H9 (cell line): ENCODE measurements around the gene CDH13. TPM values are rescaled to one million over a fixed set of nuclear protein-coding genes. Genes with fewer than 3 reads are reported as not detected.

Source experiments
- DNase-seq: peaks from one replicate; pipeline ENCODE4 v3.0.0-alpha.2; 2017
- H2AFZ ChIP-seq: one replicate; pipeline ENCODE4 v1.6.1; 2013; ENCODE audit warnings: mild to moderate bottlenecking, low read length, control low read depth, moderate library complexity
- H2AK5ac ChIP-seq: 2 replicates; pipeline ENCODE4 v1.6.1; 2013; ENCODE audit warnings: low read length, control low read depth, mixed read lengths; ENCODE audit not compliant: insufficient read length
- H2BK120ac ChIP-seq: one replicate; pipeline ENCODE4 v1.6.1; 2013; ENCODE audit warnings: low read depth, mild to moderate bottlenecking, low read length, control low read depth, inconsistent platforms; ENCODE audit not compliant: poor library complexity, severe bottlenecking
- H2BK12ac ChIP-seq: 2 replicates; pipeline ENCODE4 v1.6.1; 2013; ENCODE audit warnings: low read length, control low read depth, mixed read lengths, low read depth; ENCODE audit not compliant: insufficient read length
- H2BK15ac ChIP-seq: 2 replicates; pipeline ENCODE4 v1.6.1; 2013; ENCODE audit warnings: low read depth, low read length, control low read depth
- H2BK20ac ChIP-seq: one replicate; pipeline ENCODE4 v1.6.1; 2013; ENCODE audit warnings: low read depth, mild to moderate bottlenecking, low read length, control low read depth, inconsistent platforms; ENCODE audit not compliant: poor library complexity, severe bottlenecking
- H2BK5ac ChIP-seq: 2 replicates; pipeline ENCODE4 v1.6.1; 2013; ENCODE audit warnings: low read length, control low read depth, mixed read lengths; ENCODE audit not compliant: insufficient read length
- H3K14ac ChIP-seq: 2 replicates; pipeline ENCODE4 v1.6.1; 2013; ENCODE audit warnings: low read length, control low read depth; ENCODE audit not compliant: insufficient read depth
- H3K18ac ChIP-seq: 2 replicates; pipeline ENCODE4 v1.6.1; 2013; ENCODE audit warnings: low read depth, mild to moderate bottlenecking, mixed read lengths, low read length, control low read depth; ENCODE audit not compliant: insufficient read length
- H3K23ac ChIP-seq: 2 replicates; pipeline ENCODE4 v1.6.1; 2013; ENCODE audit warnings: low read length, control low read depth, mixed read lengths, low read depth; ENCODE audit not compliant: insufficient read length
- H3K23me2 ChIP-seq: 2 replicates; pipeline ENCODE4 v1.6.1; 2013; ENCODE audit warnings: low read depth, mild to moderate bottlenecking, mixed read lengths, low read length, control low read depth; ENCODE audit not compliant: insufficient read length, poor library complexity, severe bottlenecking
- H3K27ac ChIP-seq: 2 replicates; pipeline ENCODE4 v1.5.1; 2013; ENCODE audit warnings: low read length, control low read depth, mixed read lengths, low read depth; ENCODE audit not compliant: insufficient read length
- H3K27me3 ChIP-seq: 2 replicates; pipeline ENCODE4 v1.6.1; 2013; ENCODE audit warnings: low read length, control low read depth, inconsistent platforms; ENCODE audit not compliant: insufficient read depth
- H3K4ac ChIP-seq: 2 replicates; pipeline ENCODE4 v1.6.1; 2013; ENCODE audit warnings: low read depth, mild to moderate bottlenecking, control low read depth, inconsistent platforms, low read length, moderate library complexity
- H3K4me1 ChIP-seq: 2 replicates; pipeline ENCODE4 v1.6.1; 2013; ENCODE audit warnings: low read length, control low read depth, inconsistent platforms; ENCODE audit not compliant: insufficient read depth
- H3K4me2 ChIP-seq: 2 replicates; pipeline ENCODE4 v1.6.1; 2013; ENCODE audit warnings: low read length, control low read depth, mixed read lengths; ENCODE audit not compliant: insufficient read length, insufficient read depth
- H3K56ac ChIP-seq: 2 replicates; pipeline ENCODE4 v1.6.1; 2013; ENCODE audit warnings: low read depth, mild to moderate bottlenecking, mixed read lengths, low read length, control low read depth; ENCODE audit not compliant: insufficient read length
- H3K79me1 ChIP-seq: 2 replicates; pipeline ENCODE4 v1.6.1; 2013; ENCODE audit warnings: low read depth, mild to moderate bottlenecking, moderate library complexity, low read length, control low read depth, inconsistent platforms; ENCODE audit not compliant: insufficient read depth, poor library complexity, severe bottlenecking
- H3K79me2 ChIP-seq: 2 replicates; pipeline ENCODE4 v1.6.1; 2013; ENCODE audit warnings: low read length, control low read depth, inconsistent platforms; ENCODE audit not compliant: insufficient read depth
- H3K9ac ChIP-seq: 2 replicates; pipeline ENCODE4 v1.6.1; 2013; ENCODE audit warnings: low read length, control low read depth, mixed read lengths; ENCODE audit not compliant: insufficient read length; ENCODE audit errors: extremely low read depth
- H3K9me3 ChIP-seq: one replicate; pipeline ENCODE4 v1.6.1; 2013; ENCODE audit warnings: low read depth, low read length, inconsistent platforms; ENCODE audit not compliant: control insufficient read depth
- H3T11ph ChIP-seq: one replicate; pipeline ENCODE4 v1.6.1; 2013; ENCODE audit warnings: mild to moderate bottlenecking, low read length, control low read depth, inconsistent platforms
- H4K20me1 ChIP-seq: one replicate; pipeline ENCODE4 v1.6.1; 2013; ENCODE audit not compliant: control insufficient read depth, insufficient read length, insufficient read depth
- H4K5ac ChIP-seq: 2 replicates; pipeline ENCODE4 v1.6.1; 2013; ENCODE audit warnings: low read depth, mild to moderate bottlenecking, mixed read lengths, low read length, control low read depth; ENCODE audit not compliant: insufficient read length
- H4K8ac ChIP-seq: replicated peaks from 2 replicates; pipeline ENCODE4 v1.6.1; 2013; ENCODE audit warnings: low read length, control low read depth, mixed read lengths, low read depth; ENCODE audit not compliant: insufficient read length
- H4K91ac ChIP-seq: 2 replicates; pipeline ENCODE4 v1.6.1; 2013; ENCODE audit warnings: low read depth, mild to moderate bottlenecking, moderate library complexity, mixed read lengths, low read length, control low read depth; ENCODE audit not compliant: insufficient read length
- H3K27ac Mint-ChIP-seq, 3 experiments: 2 replicates in 2 of 3; 3 replicates in 1 of 3; pipeline ENCODE4 v1.8.0; 2020 to 2021; ENCODE audit warnings: mixed read lengths in 3 of 3, mild to moderate bottlenecking in 1 of 3, moderate library complexity in 1 of 3
- H3K27me3 Mint-ChIP-seq: 2 replicates; pipeline ENCODE4 v1.8.0; 2021; ENCODE audit warnings: low read depth, mild to moderate bottlenecking, moderate library complexity, mixed read lengths
- H3K36me3 Mint-ChIP-seq, 3 experiments: 2 replicates in 2 of 3; 3 replicates in 1 of 3; pipeline ENCODE4 v1.8.0; 2020 to 2021; ENCODE audit warnings: low read depth in 3 of 3, mixed read lengths in 3 of 3; ENCODE audit not compliant: insufficient read depth in 1 of 3
- H3K4me1 Mint-ChIP-seq, 2 experiments: 2 replicates each; pipeline ENCODE4 v1.8.0; 2020; ENCODE audit warnings: mixed read lengths in 2 of 2
- H3K4me3 Mint-ChIP-seq, 2 experiments: 2 replicates in 1 of 2; 3 replicates in 1 of 2; pipeline ENCODE4 v1.8.0; 2020 to 2021; ENCODE audit warnings: mild to moderate bottlenecking in 2 of 2, mixed read lengths in 2 of 2, moderate library complexity in 1 of 2
- H3K9me3 Mint-ChIP-seq, 2 experiments: 2 replicates in 1 of 2; 3 replicates in 1 of 2; pipeline ENCODE4 v1.8.0; 2020; ENCODE audit warnings: mild to moderate bottlenecking in 2 of 2, mixed read lengths in 2 of 2, moderate library complexity in 1 of 2
- CTCF ChIP-seq: fragments of 200-600 bp; sonication (generic); conservative IDR thresholded peaks from 3 replicates; pipeline ENCODE4 v1.8.0; 2021; ENCODE audit warnings: antibody characterized with exemption, mild to moderate bottlenecking
- WGBS: extraction: QIAGEN DNeasy Blood & Tissue Kit; methylation state at CpG from one replicate; pipeline ENCODE4 v1.1.7; 2013; ENCODE audit warnings: missing lambda C conversion rate, low lambda C conversion rate, mixed read lengths; ENCODE audit not compliant: insufficient read length; ENCODE audit errors: extremely low coverage; 5-methylcytosine and 5-hydroxymethylcytosine counted together
- total RNA-seq: library from RNA; stranded (reverse); gene quantifications from 2 replicates; pipeline ENCODE4 v1.2.1, GENCODE V29; 2021

Gene CDH13
- total RNA-seq, 1 experiment from 2014 or later: 1.5 TPM

- Mint-ChIP-seq H3K27ac (no peak overlapping the region), H3K4me3 (no peak overlapping the region), H3K4me1 (peaks cover 11 to 14% of the 10 kb centered on the region in 2 experiments), H3K27me3 (peaks cover 49% of the 10 kb centered on the region), H3K9me3 (peaks cover 0 to 2% of the 10 kb centered on the region in 2 experiments; a peak in 1 of 5 replicates), H3K36me3 (no peaks in the 10 kb centered on the region; a peak in 1 of 7 replicates)
- H3K79me1 ChIP-seq: no peaks in the 10 kb centered on the region
- H3K23me2 ChIP-seq: peaks cover 17% of the 10 kb centered on the region
- H4K91ac ChIP-seq: no peak overlapping the region
- no peak overlapping the region for H2BK5ac ChIP-seq
- no peak overlapping the region for H3K27ac ChIP-seq
- no peaks in the 10 kb centered on the region for H3K9me3 ChIP-seq
- no peak overlapping the region for H2BK120ac ChIP-seq
- H2AK5ac ChIP-seq: no peak overlapping the region
- H4K20me1 ChIP-seq: no peaks in the 10 kb centered on the region
- H3K9ac ChIP-seq: no peak overlapping the region
- H3K4ac ChIP-seq: no peak overlapping the region
- DNase-seq: no peak
- H3K4me1 ChIP-seq: no peaks in the 10 kb centered on the region
- no peak overlapping the region for H2BK15ac ChIP-seq
- no peak overlapping the region for H4K8ac ChIP-seq
- peaks cover 20% of the 10 kb centered on the region; the same call in 1 of the 2 replicates for H3K27me3 ChIP-seq
- no peak overlapping the region for H3K23ac ChIP-seq
- no peak overlapping the region for H3K4me2 ChIP-seq
- no peak for TF ChIP-seq CTCF
- H3K18ac ChIP-seq: no peak overlapping the region
- H3K56ac ChIP-seq: no peak overlapping the region
- H3T11ph ChIP-seq: no peak overlapping the region
- H3K14ac ChIP-seq: no peak overlapping the region
- H3K79me2 ChIP-seq: no peaks in the 10 kb centered on the region
- H2BK20ac ChIP-seq: no peak overlapping the region
- H2AFZ ChIP-seq: no peak overlapping the region
- H2BK12ac ChIP-seq: no peak overlapping the region
- H4K5ac ChIP-seq: no peak overlapping the region
- WGBS: no CpG with 5 or more reads among the region's 7 CpGs
These were observed 3.5 kb upstream of the CDH13 start for GRCh38 chr16:82623241-82623640.
